ENCODE results near the gene SEC23B. TPM values are rescaled to one million over a fixed set of nuclear protein-coding genes. Genes with fewer than 3 reads are reported as not detected.
A peak's percentile ranks its signal among the peaks of the same experiment; 100 is the strongest.

SEC23B gene
- polyA plus RNA-seq, 5 donors = 42.4 to 48.8 (median 44.6) TPM

DNA sequence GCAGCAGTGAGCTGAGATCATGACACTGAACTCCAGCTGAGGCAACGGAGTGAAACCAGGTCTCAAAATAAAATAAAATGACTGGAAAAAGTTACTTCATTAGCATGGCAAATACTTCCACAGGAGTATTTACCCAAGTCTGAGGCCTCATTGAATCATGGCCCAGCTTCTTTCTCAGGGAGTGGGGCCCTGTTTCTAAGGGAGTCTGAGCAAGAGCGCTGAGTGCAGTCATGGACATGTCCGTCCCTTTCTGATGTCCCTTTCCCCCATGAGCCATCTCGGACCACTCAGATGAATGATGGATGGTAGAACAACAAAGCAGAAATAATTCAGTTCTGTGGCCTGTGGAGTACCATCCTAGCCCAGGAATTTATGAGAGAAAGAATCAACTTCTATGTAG, 72.3 kb downstream of the SEC23B start:
- DNase-seq = no peak

DNA sequence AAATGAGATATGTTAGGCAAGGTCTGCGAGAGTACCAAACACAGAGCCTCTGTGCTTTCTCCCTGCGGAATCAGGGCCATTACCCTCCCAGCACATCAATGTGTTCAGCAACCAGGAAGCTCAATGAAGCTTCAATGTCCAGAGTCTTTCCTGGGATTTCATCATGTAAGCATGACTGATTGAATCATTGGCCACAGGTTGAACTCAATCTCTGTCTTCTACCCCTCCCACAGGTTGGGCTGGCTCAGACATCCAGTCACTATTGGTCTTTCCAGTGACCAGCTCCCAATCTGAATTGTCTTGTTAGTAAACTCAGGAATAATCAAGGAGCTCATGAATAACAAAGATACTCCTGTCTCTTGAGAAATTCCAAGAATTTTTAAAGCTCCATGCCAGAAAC, 77.4 kb downstream of the SEC23B start:
- DNase-seq = no peak

GRCh38 chr20:18587665-18588573, 80.2 kb downstream of the SEC23B start, which contains the start of gene DTD1:
TSS of gene DTD1 (plus strand) at chr20:18588054. CDS start at chr20:18588073, 19 bp downstream.
- DNase-seq = peak; percentile 75 to 79

- DNase-seq = no peak
Observed at GRCh38 chr20:18588574-18588933, 80.8 kb downstream of the SEC23B start.

GRCh38 chr20:18589941-18590674, 82.4 kb downstream of the SEC23B start:
- DNase-seq = no peak

- DNase-seq = no peak
Observed at GRCh38 chr20:18596270-18596669, 88.5 kb downstream of the SEC23B start.

DNA sequence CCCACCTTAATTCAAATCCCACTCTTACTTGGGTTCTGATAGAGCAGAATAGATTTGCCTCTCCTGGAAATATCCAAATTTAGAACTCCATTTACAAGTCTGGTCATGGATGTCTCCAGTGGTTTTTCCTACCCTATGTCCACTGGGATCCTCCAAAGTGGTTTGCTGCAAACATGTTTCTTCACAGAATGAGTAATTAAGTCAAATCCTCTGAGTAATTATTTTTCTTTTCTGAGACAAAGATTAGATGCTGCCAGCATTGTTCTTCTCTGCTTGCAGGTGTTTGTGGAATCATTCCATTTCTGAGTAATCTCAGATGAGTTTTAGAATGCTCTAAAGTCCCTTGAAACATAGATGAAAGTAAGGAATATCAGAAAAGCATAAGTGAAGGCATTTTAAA, 102.0 kb downstream of the SEC23B start:
- no peak for DNase-seq

Other genes with a start within 250 kb of the SEC23B start
- 10 to 100 TPM; 28.3 to 38.1 (median 33.5) TPM for gene ZNF133, start 219.4 kb upstream of the SEC23B start, polyA plus RNA-seq (ENCODE audit: insufficient read depth in 1 of 5, insufficient read length in 5 of 5, low replicate concordance in 1 of 5)
- gene DZANK1, start 40.9 kb upstream of the SEC23B start, polyA plus RNA-seq (ENCODE audit: insufficient read depth in 1 of 5, insufficient read length in 5 of 5, low replicate concordance in 1 of 5) = 10 to 100 TPM in 1 of 5 donors, 1 to 10 TPM in 4; 7.3 to 10.3 (median 9.2) TPM
- gene POLR3F, start 40.5 kb upstream of the SEC23B start, polyA plus RNA-seq (ENCODE audit: insufficient read depth in 1 of 5, insufficient read length in 5 of 5, low replicate concordance in 1 of 5) = 10 to 100 TPM; 16.0 to 21.6 (median 18.4) TPM
- 10 to 100 TPM; 25.9 to 38.2 (median 34.3) TPM for gene RBBP9, start 10.7 kb upstream of the SEC23B start, polyA plus RNA-seq (ENCODE audit: insufficient read depth in 1 of 5, insufficient read length in 5 of 5, low replicate concordance in 1 of 5)
- gene SMIM26, start 59.5 kb downstream of the SEC23B start, polyA plus RNA-seq (ENCODE audit: insufficient read depth in 1 of 5, insufficient read length in 5 of 5, low replicate concordance in 1 of 5) = 10 to 100 TPM; 64.3 to 85.3 (median 77.5) TPM
- gene DTD1, start 80.1 kb downstream of the SEC23B start, polyA plus RNA-seq (ENCODE audit: insufficient read depth in 1 of 5, insufficient read length in 5 of 5, low replicate concordance in 1 of 5) = 10 to 100 TPM; 22.3 to 29.6 (median 25.4) TPM

Data from right lung (tissue), 5 donors.